Measurements from ENCODE around the gene MIEF1. TPM values are rescaled to one million over a fixed set of nuclear protein-coding genes. Genes with fewer than 3 reads are reported as not detected.

MIEF1 gene
- total and polyA plus RNA-seq, 2 of the 8 experiments (the other 6 are each of a cell fraction or from before 2014, with no cell fraction given), result 16.8 to 32.7 TPM

DNA sequence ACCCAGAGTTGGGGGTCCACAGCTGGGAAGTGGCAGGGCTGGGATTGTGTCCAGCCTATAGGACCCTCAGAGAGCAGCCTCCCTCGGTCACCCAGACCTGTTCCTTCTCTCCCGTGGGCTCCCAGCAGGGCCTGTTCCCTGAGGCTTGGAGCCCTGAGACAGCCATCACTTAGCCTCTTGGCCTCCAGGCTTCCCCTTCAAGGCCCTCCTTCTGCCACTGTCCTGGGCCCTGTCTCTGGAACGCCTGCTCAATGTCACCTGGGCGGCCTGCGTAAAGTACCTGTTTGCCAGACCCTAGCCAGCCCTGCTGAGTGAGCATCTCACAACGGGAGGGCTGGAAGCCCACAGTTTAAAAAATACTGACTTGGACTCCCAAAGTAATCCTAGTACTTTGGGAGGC, 38.8 kb upstream of the MIEF1 start:
- Histone ChIP-seq H3K14ac (ENCODE audit: insufficient read length) (no peak overlapping the region), H2BK12ac (ENCODE audit: low read depth, low read length) (no peak overlapping the region), H4K8ac (ENCODE audit: extremely low read depth, insufficient read depth, low read length) (no peak overlapping the region), H2BK15ac (ENCODE audit: low read length) (no peak overlapping the region), H3K18ac (ENCODE audit: extremely low read depth, low read length) (no peak overlapping the region), H3K4ac (replicated peaks; ENCODE audit: insufficient read length, low read depth, low read length) (no peak overlapping the region), H2BK120ac (replicated peaks; ENCODE audit: low read depth, low read length) (no peak overlapping the region), H3K79me1 (ENCODE audit: low read depth, low read length) (no peaks in the 10 kb centered on the region; the same call in 1 of the 2 replicates), H3K9ac (replicated peaks in 1 of 4; ENCODE audit: extremely low read depth in 1 of 4, low read depth in 3 of 4, low read length in 3 of 4) (no peak overlapping the region), H3K56ac (replicated peaks; ENCODE audit: insufficient read length, low read depth, low read length) (no peak overlapping the region), H3K27me3 (replicated peaks in 1 of 4; ENCODE audit: control insufficient read depth in 3 of 4, extremely low read depth in 1 of 4, insufficient read depth in 3 of 4, low read length in 3 of 4) (peaks cover 0 to 7% (median 5%) of the 10 kb centered on the region in 4 experiments; a peak in 5 of 7 replicates), H3K4me2 (ENCODE audit: insufficient read depth in 1 of 2, low read depth in 2 of 2, low read length in 2 of 2) (no peak overlapping the region), H3K4me3 (ENCODE audit: extremely low read depth in 1 of 4, insufficient read depth in 2 of 4, low read depth in 3 of 4, low read length in 4 of 4) (no peak overlapping the region), H2BK20ac (ENCODE audit: low read length) (no peak overlapping the region), H2AK5ac (ENCODE audit: low read depth, low read length) (no peak overlapping the region), H4K91ac (replicated peaks; ENCODE audit: insufficient read length, low read length) (no peak overlapping the region), H3K27ac (ENCODE audit: low read depth, low read length) (no peak overlapping the region), H3K23me2 (ENCODE audit: low read depth, low read length) (peaks cover 1% of the 10 kb centered on the region; the same call in 1 of the 2 replicates), H4K5ac (ENCODE audit: insufficient read length, low read depth, low read length) (no peak overlapping the region), H3K36me3 (ENCODE audit: control insufficient read depth in 2 of 4, insufficient read depth in 4 of 4, low read length in 3 of 4) (no peaks in the 10 kb centered on the region), H3K9me3 (ENCODE audit: insufficient read depth in 2 of 2, low read depth in 1 of 2, low read length in 1 of 2) (no peaks in the 10 kb centered on the region), H3K23ac (ENCODE audit: insufficient read length) (no peak overlapping the region), H3K79me2 (ENCODE audit: control insufficient read depth in 1 of 2, insufficient read depth in 2 of 2, low read length in 2 of 2) (no peaks in the 10 kb centered on the region), H2AFZ (ENCODE audit: low read length) (no peak overlapping the region), H4K20me1 (replicated peaks in 1 of 2; ENCODE audit: control insufficient read depth in 1 of 2, insufficient read depth in 2 of 2, low read length in 2 of 2) (peaks cover 0 to 10% of the 10 kb centered on the region in 2 experiments), H3K4me1 (replicated peaks in 1 of 4; ENCODE audit: control insufficient read depth in 3 of 4, insufficient read depth in 4 of 4, low read length in 3 of 4) (peaks cover 0 to 5% (median 0%) of the 10 kb centered on the region in 4 experiments; a peak in 3 of 7 replicates), H2BK5ac (ENCODE audit: low read depth, low read length) (no peak overlapping the region)
- ChIA-PET POLR2A (ENCODE audit: partially characterized antibody) (interaction anchor here (0.7 to 1.6 kb wide), 4 partner anchors 12 to 62 kb away, joined by 3 to 7 read pairs (median 3); no protein-coding TSS in a partner anchor), CTCF (ENCODE audit: partially characterized antibody) (interaction anchor here (0.7 to 6.0 kb wide), 4 partner anchors 25 to 66 kb away, joined by 3 to 60 read pairs (median 4); no protein-coding TSS in a partner anchor)
- FAIRE-seq, result no peak
- WGBS, 2 experiments (ENCODE audit: extremely low coverage in 1 of 2, insufficient coverage in 1 of 2, insufficient read length in 1 of 2, insufficient replicate concordance in 2 of 2, low coverage in 1 of 2, low lambda C conversion rate in 2 of 2, missing lambda C conversion rate in 1 of 2), result 90% methylated on average over 6 of the region's 6 CpGs; no CpG with 5 or more reads in 1 of the 2 experiments
- no peak for DNase-seq (ENCODE audit: low read depth in 1 of 2, low spot score in 2 of 2)
- TF ChIP-seq NRF1 (IDR thresholded peaks at IDR 0.05; ENCODE audit: low read depth, low read length), result no peak
- TF ChIP-seq RXRA (IDR thresholded peaks at IDR 0.05; ENCODE audit: insufficient read depth, low read depth, low read length), result no peak
- no peak for TF ChIP-seq CHD2 (IDR thresholded peaks at IDR 0.05; ENCODE audit: low read length)
- no peak for TF ChIP-seq SUZ12 (IDR thresholded peaks at IDR 0.05; ENCODE audit: low read length)
- no peak for TF ChIP-seq TAF7 (optimal IDR thresholded peaks at IDR 0.05; ENCODE audit: borderline replicate concordance, low read depth, low read length)
- no peak for TF ChIP-seq CBX8 (IDR thresholded peaks at IDR 0.05; ENCODE audit: borderline replicate concordance, low read depth, low read length)
- TF ChIP-seq JUN (IDR thresholded peaks at IDR 0.05; ENCODE audit: low read depth, low read length), result no peak
- TF ChIP-seq RNF2 (IDR thresholded peaks at IDR 0.05; ENCODE audit: borderline replicate concordance, low read depth, low read length, missing control alignments, poor library complexity, severe bottlenecking), result no peak
- TF ChIP-seq ZNF274 (IDR thresholded peaks at IDR 0.05; ENCODE audit: borderline replicate concordance, extremely low read depth, low read length), result no peak
- no peak for TF ChIP-seq CBX5 (IDR thresholded peaks at IDR 0.05; ENCODE audit: low read depth, low read length)
- TF ChIP-seq NANOG (IDR thresholded peaks at IDR 0.05; ENCODE audit: insufficient read depth, low read depth, low read length, poor library complexity, severe bottlenecking), result no peak
- TF ChIP-seq KDM1A (IDR thresholded peaks at IDR 0.05; ENCODE audit: borderline replicate concordance, low read length), result no peak
- TF ChIP-seq PHF8 (conservative IDR thresholded peaks at IDR 0.05; ENCODE audit: low read depth, low read length), result no peak
